ENCODE results near the gene ICAM1.

DNA sequence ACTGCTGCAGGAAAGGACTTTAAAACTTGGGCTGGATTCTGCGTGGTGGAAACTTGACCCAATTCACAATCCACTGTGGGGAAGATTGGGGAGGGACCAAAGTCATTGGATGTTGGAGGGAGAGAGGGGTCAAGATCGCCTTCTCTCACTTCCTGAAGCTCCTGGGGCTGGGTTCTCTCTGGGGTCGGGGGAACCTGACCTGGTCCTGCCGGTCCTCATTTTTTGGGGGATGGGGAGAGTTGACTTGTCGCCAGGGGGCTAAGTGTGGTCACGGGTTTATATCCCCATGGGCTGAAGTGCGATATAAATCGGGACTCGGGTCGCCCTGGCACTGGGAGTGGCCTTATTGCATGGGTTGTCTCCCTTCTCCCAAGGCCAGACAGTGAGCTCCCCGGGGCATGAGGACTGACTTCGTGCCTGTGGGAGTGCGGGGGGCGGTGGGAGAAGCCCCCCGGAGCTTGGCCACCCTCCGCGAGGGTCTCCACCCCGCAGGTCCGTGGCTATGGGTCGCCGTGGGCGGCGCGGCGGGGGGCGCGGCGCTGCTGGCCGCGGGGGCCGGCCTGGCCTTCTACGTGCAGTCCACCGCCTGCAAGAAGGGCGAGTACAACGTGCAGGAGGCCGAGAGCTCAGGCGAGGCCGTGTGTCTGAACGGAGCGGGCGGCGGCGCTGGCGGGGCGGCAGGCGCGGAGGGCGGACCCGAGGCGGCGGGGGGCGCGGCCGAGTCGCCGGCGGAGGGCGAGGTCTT is 25.1 kb downstream of the ICAM1 start:
- TF ChIP-seq, protein P1, sequence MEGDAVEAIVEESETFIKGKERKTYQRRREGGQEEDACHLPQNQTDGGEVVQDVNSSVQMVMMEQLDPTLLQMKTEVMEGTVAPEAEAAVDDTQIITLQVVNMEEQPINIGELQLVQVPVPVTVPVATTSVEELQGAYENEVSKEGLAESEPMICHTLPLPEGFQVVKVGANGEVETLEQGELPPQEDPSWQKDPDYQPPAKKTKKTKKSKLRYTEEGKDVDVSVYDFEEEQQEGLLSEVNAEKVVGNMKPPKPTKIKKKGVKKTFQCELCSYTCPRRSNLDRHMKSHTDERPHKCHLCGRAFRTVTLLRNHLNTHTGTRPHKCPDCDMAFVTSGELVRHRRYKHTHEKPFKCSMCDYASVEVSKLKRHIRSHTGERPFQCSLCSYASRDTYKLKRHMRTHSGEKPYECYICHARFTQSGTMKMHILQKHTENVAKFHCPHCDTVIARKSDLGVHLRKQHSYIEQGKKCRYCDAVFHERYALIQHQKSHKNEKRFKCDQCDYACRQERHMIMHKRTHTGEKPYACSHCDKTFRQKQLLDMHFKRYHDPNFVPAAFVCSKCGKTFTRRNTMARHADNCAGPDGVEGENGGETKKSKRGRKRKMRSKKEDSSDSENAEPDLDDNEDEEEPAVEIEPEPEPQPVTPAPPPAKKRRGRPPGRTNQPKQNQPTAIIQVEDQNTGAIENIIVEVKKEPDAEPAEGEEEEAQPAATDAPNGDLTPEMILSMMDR (IDR thresholded peaks at IDR 0.05) = no peak
- no peak for TF ChIP-seq POLR2A (IDR thresholded peaks at IDR 0.05)
